ENCODE measurements around the gene FLRT2. TPM values are rescaled to one million over a fixed set of nuclear protein-coding genes. Genes with fewer than 3 reads are reported as not detected.

The FLRT2 gene
- total RNA-seq, 1 donor from 2014 or later, result 20.5 TPM

- DNase-seq (ENCODE audit: low spot score), result no peak
Measured at GRCh38 chr14:85564841-85565527, 35.0 kb downstream of the FLRT2 start.

GRCh38 chr14:85565862-85566296 is 35.9 kb downstream of the FLRT2 start:
- DNase-seq (ENCODE audit: low spot score), result no peak

GRCh38 chr14:85566603-85567002 is 36.7 kb downstream of the FLRT2 start:
- no peak for DNase-seq (ENCODE audit: low spot score)

GRCh38 chr14:85572011-85572410 is 42.1 kb downstream of the FLRT2 start:
- no peak for DNase-seq (ENCODE audit: low spot score)

GRCh38 chr14:85572845-85573244 is 42.9 kb downstream of the FLRT2 start:
- no peak for DNase-seq (ENCODE audit: low spot score)

GRCh38 chr14:85573406-85573805 is 43.5 kb downstream of the FLRT2 start:
- DNase-seq (ENCODE audit: low spot score), result no peak

GRCh38 chr14:85574853-85575616 is 45.1 kb downstream of the FLRT2 start:
- no peak for DNase-seq (ENCODE audit: low spot score)

- no peak for DNase-seq (ENCODE audit: low spot score)
Measured at GRCh38 chr14:85575617-85575898, 45.6 kb downstream of the FLRT2 start.

- DNase-seq (ENCODE audit: low spot score), result no peak
Measured at GRCh38 chr14:85576218-85576617, 46.3 kb downstream of the FLRT2 start.

GRCh38 chr14:85576848-85577542 is 47.1 kb downstream of the FLRT2 start:
- DNase-seq (ENCODE audit: low spot score), result no peak

GRCh38 chr14:85577543-85578114 is 47.7 kb downstream of the FLRT2 start:
- no peak for DNase-seq (ENCODE audit: low spot score)

- no peak for DNase-seq (ENCODE audit: low spot score)
Measured at GRCh38 chr14:85578357-85578756, 48.4 kb downstream of the FLRT2 start.

GRCh38 chr14:85578930-85579329 is 49.0 kb downstream of the FLRT2 start:
- DNase-seq (ENCODE audit: low spot score), result no peak

GRCh38 chr14:85579942-85580341 is 50.0 kb downstream of the FLRT2 start:
- DNase-seq (ENCODE audit: low spot score), result no peak

- no peak for DNase-seq (ENCODE audit: low spot score)
Measured at GRCh38 chr14:85580536-85581140, 50.7 kb downstream of the FLRT2 start.

GRCh38 chr14:85581691-85582090 is 51.7 kb downstream of the FLRT2 start:
- DNase-seq (ENCODE audit: low spot score), result no peak

- no peak for DNase-seq (ENCODE audit: low spot score)
Measured at GRCh38 chr14:85583380-85583779, 53.4 kb downstream of the FLRT2 start.

GRCh38 chr14:85584481-85584880 is 54.5 kb downstream of the FLRT2 start:
- DNase-seq (ENCODE audit: low spot score), result no peak

- no peak for DNase-seq (ENCODE audit: low spot score)
Measured at GRCh38 chr14:85587151-85587711, 57.3 kb downstream of the FLRT2 start.

GRCh38 chr14:85590784-85591183 is 60.8 kb downstream of the FLRT2 start:
- DNase-seq (ENCODE audit: low spot score), result no peak

GRCh38 chr14:85594217-85594616 is 64.3 kb downstream of the FLRT2 start:
- DNase-seq (ENCODE audit: low spot score), result no peak

GRCh38 chr14:85595981-85596380 is 66.0 kb downstream of the FLRT2 start:
- no peak for DNase-seq (ENCODE audit: low spot score)
